ENCODE measurements around the gene ENTHD1.

The ENTHD1 gene

DNA sequence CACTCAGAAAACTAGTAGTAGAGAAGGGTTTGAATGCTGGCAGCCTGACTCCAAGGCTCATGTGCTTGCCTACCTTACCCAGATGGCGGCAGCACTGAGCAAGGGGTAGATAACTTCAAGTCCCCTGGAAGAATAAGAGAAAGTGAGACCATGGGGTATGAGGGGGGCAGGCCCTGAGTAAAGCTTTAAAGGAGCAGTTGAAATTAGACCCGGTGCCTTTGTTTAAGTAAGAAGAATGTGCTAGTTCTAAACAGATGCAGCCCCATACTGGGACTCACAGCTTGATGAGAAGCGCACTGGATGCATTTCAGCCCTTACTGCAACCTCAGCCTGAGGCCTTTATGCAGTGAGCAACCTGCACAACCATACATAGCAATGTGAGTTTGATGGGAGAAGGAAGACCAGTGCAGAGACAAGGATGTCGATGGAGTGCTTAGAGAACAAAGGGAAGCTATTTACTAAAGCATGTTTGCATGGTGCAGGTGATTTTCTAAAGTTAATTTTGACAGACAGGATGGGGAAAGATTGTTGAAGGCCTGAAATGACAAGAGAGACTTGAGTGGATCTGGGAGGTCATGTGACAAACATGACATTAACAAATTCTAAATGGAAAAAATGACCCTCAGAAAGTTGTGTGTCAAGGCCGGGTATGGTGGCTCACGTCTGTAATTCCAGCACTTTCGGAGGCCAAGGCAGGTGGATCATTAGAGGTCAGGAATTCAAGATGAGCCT lies 39.5 kb upstream of the ENTHD1 start:
- no peak overlapping the region for H3K4me3 ChIP-seq (ENCODE audit: low read depth, low read length)
- peak; percentile 72; the same call in 1 of the 2 replicates for TF ChIP-seq CTCF (IDR thresholded peaks at IDR 0.05; ENCODE audit: borderline replicate concordance, insufficient read depth, low read depth, low read length)

- no peak for TF ChIP-seq CTCF (IDR thresholded peaks at IDR 0.05; ENCODE audit: borderline replicate concordance, insufficient read depth, low read depth, low read length)
Observed at GRCh38 chr22:39932166-39932565, 38.6 kb upstream of the ENTHD1 start.

DNA sequence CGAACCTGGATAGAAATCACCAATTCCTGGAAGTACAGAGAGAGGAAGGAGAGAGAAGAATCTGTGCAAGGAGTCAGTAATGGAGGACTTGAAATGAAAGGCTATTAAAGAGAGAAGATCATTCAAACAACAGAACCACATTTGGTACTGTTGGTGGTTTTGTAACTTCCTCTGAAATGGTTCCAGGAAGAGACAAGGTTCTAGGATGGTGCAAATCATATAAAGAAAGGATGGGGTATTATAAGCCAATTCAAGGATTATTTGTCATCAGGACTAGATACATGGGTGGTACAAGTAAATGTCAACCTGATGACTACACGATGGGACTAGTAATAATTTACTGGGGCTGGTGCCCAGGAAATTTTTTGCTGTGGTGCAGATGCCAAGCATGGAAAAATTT lies 37.7 kb upstream of the ENTHD1 start:
- no peak for TF ChIP-seq CTCF (IDR thresholded peaks at IDR 0.05; ENCODE audit: borderline replicate concordance, insufficient read depth, low read depth, low read length)
- no peak overlapping the region for H3K4me3 ChIP-seq (ENCODE audit: low read depth, low read length)

More at GRCh38 chr22:39932166-39932565, 38.6 kb upstream of the ENTHD1 start:
- no peak overlapping the region for H3K4me3 ChIP-seq (ENCODE audit: low read depth, low read length)

GRCh38 chr22:39928536-39929520 lies 35.3 kb upstream of the ENTHD1 start:
- no peak overlapping the region for H3K4me3 ChIP-seq (ENCODE audit: low read depth, low read length)
- no peak for TF ChIP-seq CTCF (IDR thresholded peaks at IDR 0.05; ENCODE audit: borderline replicate concordance, insufficient read depth, low read depth, low read length)

DNA sequence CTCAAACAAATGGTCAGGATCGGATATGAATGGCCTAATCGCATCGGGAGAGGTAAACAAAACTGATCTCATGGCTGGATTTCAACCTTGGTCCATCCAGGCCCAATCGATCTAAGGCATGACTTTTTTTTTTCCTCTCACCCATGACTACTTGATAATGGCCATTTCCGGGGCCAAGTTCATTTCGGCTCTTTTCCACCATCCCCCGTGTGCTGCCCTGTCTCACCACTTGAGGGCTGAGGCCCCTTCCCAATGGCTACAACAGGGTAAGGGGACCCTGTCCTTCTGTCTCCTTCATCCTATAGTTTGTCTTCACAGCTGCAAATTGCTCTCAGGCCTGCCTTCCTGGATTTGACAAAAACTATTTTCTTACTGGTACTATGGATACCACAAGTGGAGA lies 34.0 kb upstream of the ENTHD1 start:
- TF ChIP-seq CTCF (IDR thresholded peaks at IDR 0.05; ENCODE audit: borderline replicate concordance, insufficient read depth, low read depth, low read length): peak; percentile 30; the same call in 1 of the 2 replicates
- H3K4me3 ChIP-seq (ENCODE audit: low read depth, low read length): no peak overlapping the region

DNA sequence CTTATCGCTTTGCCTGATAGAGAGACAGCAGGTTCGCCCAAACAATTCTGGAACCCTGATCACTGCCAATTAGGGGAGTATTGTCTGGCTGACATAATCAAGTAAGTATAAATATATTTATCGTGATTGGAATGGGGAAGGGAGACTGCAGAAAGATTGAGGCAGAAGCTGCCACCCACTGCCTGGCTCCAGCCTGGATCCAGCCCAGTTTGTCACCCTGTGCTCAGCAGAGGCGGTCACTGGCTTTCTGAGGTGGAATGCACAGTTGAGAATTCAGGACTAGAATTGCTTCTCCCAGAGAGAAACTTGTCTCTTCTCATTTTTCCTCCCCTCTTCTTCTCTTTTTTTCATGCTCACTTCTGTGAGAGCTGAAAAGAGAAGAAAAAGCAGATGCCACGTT lies 33.2 kb upstream of the ENTHD1 start:
- TF ChIP-seq CTCF (IDR thresholded peaks at IDR 0.05; ENCODE audit: borderline replicate concordance, insufficient read depth, low read depth, low read length): no peak
- H3K4me3 ChIP-seq (ENCODE audit: low read depth, low read length): no peak overlapping the region
